OCI-LY7 (cell line): ENCODE data around the gene RIPK4. TPM values are rescaled to one million over a fixed set of nuclear protein-coding genes. Genes with fewer than 3 reads are reported as not detected.

Experiments
- BruUV-seq: library from RNA; stranded (reverse); fragments of 400-500 nt; replicated peaks from 2 replicates; lab custom pipeline; 2021; lab: Mats Ljungman, UMichigan
- CTCF ChIA-PET: fragments of 300-600 bp; sonication (Branson Sonifier 250); formaldehyde crosslinking; loops from one replicate; lab custom pipeline; 2022; ENCODE audit warnings: antibody characterized with exemption; ENCODE audit not compliant: unreplicated experiment; lab: Charles Lee
- POLR2A ChIA-PET: fragments of 300-600 bp; sonication (Branson Sonifier 250); formaldehyde crosslinking; loops from one replicate; lab custom pipeline; 2022; ENCODE audit warnings: antibody characterized with exemption; lab: Charles Lee
- DNase-seq: peaks from one replicate; pipeline ENCODE4 v3.0.0-alpha.2; 2015; ENCODE audit warnings: low spot score
- H2AFZ ChIP-seq: fragments of 200-600 bp; sonication (generic), shearing (Covaris generic); 2 replicates; pipeline ENCODE4 v1.6.1; 2014; ENCODE audit warnings: mild to moderate bottlenecking, antibody characterized with exemption, low read length, moderate library complexity
- H3K27ac ChIP-seq: fragments of 200-600 bp; sonication (generic); 2 replicates; pipeline ENCODE4 v1.5.1; 2014; ENCODE audit warnings: mixed run types, low read depth, mild to moderate bottlenecking, moderate library complexity, low read length, inconsistent platforms; ENCODE audit not compliant: poor library complexity, severe bottlenecking
- H3K36me3 ChIP-seq: fragments of 200-600 bp; sonication (generic); 2 replicates; pipeline ENCODE4 v1.6.1; 2014; ENCODE audit warnings: mild to moderate bottlenecking, antibody characterized with exemption, low read length, moderate library complexity, mixed read lengths; ENCODE audit not compliant: insufficient read depth
- H3K4me1 ChIP-seq: fragments of 200-600 bp; sonication (generic); 2 replicates; pipeline ENCODE4 v1.5.1; 2014; ENCODE audit warnings: mild to moderate bottlenecking, low read length; ENCODE audit not compliant: insufficient read depth, poor library complexity, severe bottlenecking
- H3K4me2 ChIP-seq: fragments of 200-600 bp; sonication (generic); 2 replicates; pipeline ENCODE4 v1.6.1; 2014; ENCODE audit warnings: mild to moderate bottlenecking, low read length
- H3K4me3 ChIP-seq: fragments of 200-600 bp; sonication (generic); 2 replicates; pipeline ENCODE4 v1.5.1; 2014; ENCODE audit warnings: mild to moderate bottlenecking, low read depth, low read length; ENCODE audit not compliant: poor library complexity, severe bottlenecking
- H3K79me2 ChIP-seq: fragments of 200-600 bp; sonication (generic); 2 replicates; pipeline ENCODE4 v1.6.1; 2016; ENCODE audit warnings: low read depth, mild to moderate bottlenecking, low read length, moderate library complexity, mixed read lengths; ENCODE audit not compliant: insufficient read depth
- H3K9me2 ChIP-seq: fragments of 200-600 bp; sonication (generic); 2 replicates; pipeline ENCODE4 v1.6.1; 2016; ENCODE audit warnings: mild to moderate bottlenecking, low read length, mixed read lengths; ENCODE audit not compliant: insufficient read depth
- H3K9me3 ChIP-seq: fragments of 200-600 bp; sonication (generic); 2 replicates; pipeline ENCODE4 v1.6.1; 2014; ENCODE audit warnings: mild to moderate bottlenecking, mixed run types, low read length, mixed read lengths
- H4K20me1 ChIP-seq: fragments of 200-600 bp; sonication (generic); 2 replicates; pipeline ENCODE4 v1.6.1; 2014; ENCODE audit warnings: mild to moderate bottlenecking, antibody characterized with exemption, low read length, moderate library complexity, mixed read lengths; ENCODE audit not compliant: insufficient read depth
- EZH2phosphoT487 ChIP-seq: fragments of 200-600 bp; sonication (generic); IDR thresholded peaks from 2 replicates; pipeline ENCODE4 v1.6.1; 2018; ENCODE audit warnings: low read depth, borderline replicate concordance, mild to moderate bottlenecking, mixed run types, antibody characterized with exemption, low read length, moderate library complexity, mixed read lengths
- intact Hi-C: fragments of 100-400 bp; cut with micrococcal nuclease; formaldehyde crosslinking; loops from one replicate; pipeline ENCODE4 v1.10.0; 2022; ENCODE audit not compliant: unreplicated experiment
- total RNA-seq, 2 experiments: library from RNA; depleted of rRNA in 1 of 2; stranded (reverse); fragments of >200 nt in 1 of 2; shearing (Covaris generic) in 1 of 2; gene quantifications; 2 replicates each; pipeline ENCODE4 v1.2.3, GENCODE V29; 2014 to 2022
- TF ChIP-seq, protein P1 (sequence below): fragments of 200-600 bp; sonication (generic); conservative IDR thresholded peaks from 2 replicates; pipeline ENCODE4 v1.5.1; 2014; ENCODE audit warnings: mild to moderate bottlenecking, antibody characterized with exemption, low read length, moderate library complexity, mixed read lengths

Gene RIPK4
- total RNA-seq, 2 experiments from 2014 or later, result 0.08 to 0.19 TPM

DNA sequence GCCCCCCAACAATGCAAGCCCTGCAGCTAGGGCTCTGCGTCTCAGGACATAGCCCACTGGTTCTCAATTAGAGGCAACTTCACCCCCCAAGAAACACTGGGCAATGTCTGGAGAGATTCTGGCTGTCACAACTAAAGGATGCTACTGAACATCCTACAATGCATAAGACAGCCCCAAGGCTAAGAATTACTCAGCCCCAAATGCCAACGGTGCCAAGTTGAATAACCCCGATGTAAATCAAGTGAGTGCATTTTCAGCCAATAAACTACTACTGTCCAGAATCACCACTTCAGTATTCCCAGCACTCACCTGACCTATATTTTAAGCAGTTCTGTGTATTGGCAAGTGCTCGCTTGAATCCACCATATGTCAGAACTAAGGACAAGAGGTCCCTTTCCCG lies 6.9 kb downstream of the RIPK4 start:
- TF ChIP-seq EZH2phosphoT487, result no peak
- TF ChIP-seq, protein P1, sequence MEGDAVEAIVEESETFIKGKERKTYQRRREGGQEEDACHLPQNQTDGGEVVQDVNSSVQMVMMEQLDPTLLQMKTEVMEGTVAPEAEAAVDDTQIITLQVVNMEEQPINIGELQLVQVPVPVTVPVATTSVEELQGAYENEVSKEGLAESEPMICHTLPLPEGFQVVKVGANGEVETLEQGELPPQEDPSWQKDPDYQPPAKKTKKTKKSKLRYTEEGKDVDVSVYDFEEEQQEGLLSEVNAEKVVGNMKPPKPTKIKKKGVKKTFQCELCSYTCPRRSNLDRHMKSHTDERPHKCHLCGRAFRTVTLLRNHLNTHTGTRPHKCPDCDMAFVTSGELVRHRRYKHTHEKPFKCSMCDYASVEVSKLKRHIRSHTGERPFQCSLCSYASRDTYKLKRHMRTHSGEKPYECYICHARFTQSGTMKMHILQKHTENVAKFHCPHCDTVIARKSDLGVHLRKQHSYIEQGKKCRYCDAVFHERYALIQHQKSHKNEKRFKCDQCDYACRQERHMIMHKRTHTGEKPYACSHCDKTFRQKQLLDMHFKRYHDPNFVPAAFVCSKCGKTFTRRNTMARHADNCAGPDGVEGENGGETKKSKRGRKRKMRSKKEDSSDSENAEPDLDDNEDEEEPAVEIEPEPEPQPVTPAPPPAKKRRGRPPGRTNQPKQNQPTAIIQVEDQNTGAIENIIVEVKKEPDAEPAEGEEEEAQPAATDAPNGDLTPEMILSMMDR, result no peak
- Histone ChIP-seq H3K9me2 (no peaks in the 10 kb centered on the region), H4K20me1 (no peaks in the 10 kb centered on the region), H3K4me1 (no peaks in the 10 kb centered on the region), H3K79me2 (no peaks in the 10 kb centered on the region), H3K27ac (no peak overlapping the region), H2AFZ (no peak overlapping the region), H3K36me3 (no peaks in the 10 kb centered on the region), H3K4me2 (no peak overlapping the region), H3K9me3 (no peaks in the 10 kb centered on the region), H3K4me3 (no peak overlapping the region)
- no peak for DNase-seq
- intact Hi-C loops, result no loop called here
- no TSS peak for BruUV-seq
- ChIA-PET POLR2A (no interaction called here), CTCF (no interaction called here)

DNA sequence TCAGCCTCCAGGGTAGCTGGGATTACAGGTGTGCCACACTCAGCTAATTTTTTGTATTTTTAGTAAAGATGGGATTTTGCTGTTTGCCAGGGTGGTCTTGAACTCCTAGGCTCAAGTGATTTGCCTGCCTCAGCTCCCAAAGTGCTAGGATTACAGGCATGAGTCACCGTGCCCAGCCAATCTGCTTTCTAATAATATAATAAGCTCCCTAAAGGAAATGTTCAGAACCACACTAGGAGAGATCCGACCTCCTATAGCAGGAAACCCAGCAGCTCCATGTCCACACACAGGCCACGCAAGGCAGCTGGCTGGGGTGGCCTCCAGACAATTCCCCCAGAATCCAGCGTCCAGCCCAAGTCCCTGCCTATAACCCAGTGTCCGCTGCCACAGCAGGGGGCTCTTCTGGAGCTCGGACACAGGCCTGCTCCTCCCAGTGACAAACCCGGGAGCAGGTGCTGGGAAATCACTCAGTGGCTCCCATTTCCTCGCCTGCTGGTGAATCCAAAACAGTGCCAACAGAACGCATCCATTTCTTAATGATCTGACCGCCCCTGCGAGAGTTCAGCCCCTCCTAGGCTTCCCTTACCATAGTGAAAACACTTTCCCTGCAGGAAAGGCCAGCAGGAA lies 7.5 kb downstream of the RIPK4 start:
- Histone ChIP-seq H3K27ac (no peak overlapping the region), H3K4me3 (no peak overlapping the region), H2AFZ (no peak overlapping the region), H3K4me2 (no peak overlapping the region), H3K4me1 (no peaks in the 10 kb centered on the region), H3K79me2 (no peaks in the 10 kb centered on the region), H3K9me2 (no peaks in the 10 kb centered on the region), H3K9me3 (no peaks in the 10 kb centered on the region), H3K36me3 (no peaks in the 10 kb centered on the region), H4K20me1 (no peaks in the 10 kb centered on the region)
- POLR2A ChIA-PET, result no interaction called here
- no TSS peak for BruUV-seq
- intact Hi-C loops, result no loop called here
- no peak for DNase-seq
- CTCF ChIA-PET, result no interaction called here
- TF ChIP-seq, protein P1, result no peak
- TF ChIP-seq EZH2phosphoT487, result no peak

DNA sequence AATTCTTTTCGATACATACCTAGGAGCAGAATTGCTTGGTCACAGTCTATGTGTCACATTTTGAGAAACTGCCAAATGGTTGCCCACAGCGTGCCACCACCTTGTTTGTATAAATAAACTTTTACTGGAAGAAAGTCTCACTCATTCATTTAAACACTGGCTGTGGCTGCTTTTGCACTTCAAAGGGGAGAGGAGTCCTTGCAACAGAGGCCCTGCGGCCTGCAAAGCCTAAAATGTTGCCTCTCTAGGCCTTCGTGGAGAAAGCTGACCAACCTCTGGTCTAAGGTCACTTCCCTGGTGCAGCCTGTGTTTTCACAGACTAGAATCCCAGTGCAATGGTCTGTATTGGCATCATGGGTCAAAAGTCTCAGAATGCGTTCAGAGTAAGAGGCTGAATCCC lies 8.3 kb downstream of the RIPK4 start:
- H3K4me2 ChIP-seq, result no peak overlapping the region
- no peaks in the 10 kb centered on the region for H3K4me1 ChIP-seq
- H3K9me2 ChIP-seq, result no peaks in the 10 kb centered on the region
- H3K9me3 ChIP-seq, result no peaks in the 10 kb centered on the region
- ChIA-PET POLR2A (no interaction called here), CTCF (no interaction called here)
- no peak overlapping the region for H3K27ac ChIP-seq
- no peaks in the 10 kb centered on the region for H3K79me2 ChIP-seq
- no peaks in the 10 kb centered on the region for H3K36me3 ChIP-seq
- no peak for TF ChIP-seq EZH2phosphoT487
- TF ChIP-seq, protein P1, result no peak
- H3K4me3 ChIP-seq, result no peak overlapping the region
- H2AFZ ChIP-seq, result no peak overlapping the region
- intact Hi-C loops, result no loop called here
- no peaks in the 10 kb centered on the region for H4K20me1 ChIP-seq
- BruUV-seq, result no TSS peak
- no peak for DNase-seq
